OCI-LY7 (cell line): Measurements from ENCODE around the gene NFAM1. TPM values are rescaled to one million over a fixed set of nuclear protein-coding genes. Genes with fewer than 3 reads are reported as not detected.

Source experiments
- BruUV-seq: library from RNA; stranded (reverse); fragments of 400-500 nt; replicated peaks from 2 replicates; lab custom pipeline; 2021; lab: Mats Ljungman, UMichigan
- CTCF ChIA-PET: fragments of 300-600 bp; sonication (Branson Sonifier 250); formaldehyde crosslinking; loops from one replicate; lab custom pipeline; 2022; ENCODE audit warnings: antibody characterized with exemption; ENCODE audit not compliant: unreplicated experiment; lab: Charles Lee
- POLR2A ChIA-PET: fragments of 300-600 bp; sonication (Branson Sonifier 250); formaldehyde crosslinking; loops from one replicate; lab custom pipeline; 2022; ENCODE audit warnings: antibody characterized with exemption; lab: Charles Lee
- DNase-seq: peaks from one replicate; pipeline ENCODE4 v3.0.0-alpha.2; 2015; ENCODE audit warnings: low spot score
- H2AFZ ChIP-seq: fragments of 200-600 bp; sonication (generic), shearing (Covaris generic); 2 replicates; pipeline ENCODE4 v1.6.1; 2014; ENCODE audit warnings: mild to moderate bottlenecking, antibody characterized with exemption, low read length, moderate library complexity
- H3K27ac ChIP-seq: fragments of 200-600 bp; sonication (generic); 2 replicates; pipeline ENCODE4 v1.5.1; 2014; ENCODE audit warnings: mixed run types, low read depth, mild to moderate bottlenecking, moderate library complexity, low read length, inconsistent platforms; ENCODE audit not compliant: poor library complexity, severe bottlenecking
- H3K36me3 ChIP-seq: fragments of 200-600 bp; sonication (generic); 2 replicates; pipeline ENCODE4 v1.6.1; 2014; ENCODE audit warnings: mild to moderate bottlenecking, antibody characterized with exemption, low read length, moderate library complexity, mixed read lengths; ENCODE audit not compliant: insufficient read depth
- H3K4me1 ChIP-seq: fragments of 200-600 bp; sonication (generic); 2 replicates; pipeline ENCODE4 v1.5.1; 2014; ENCODE audit warnings: mild to moderate bottlenecking, low read length; ENCODE audit not compliant: insufficient read depth, poor library complexity, severe bottlenecking
- H3K4me2 ChIP-seq: fragments of 200-600 bp; sonication (generic); 2 replicates; pipeline ENCODE4 v1.6.1; 2014; ENCODE audit warnings: mild to moderate bottlenecking, low read length
- H3K4me3 ChIP-seq: fragments of 200-600 bp; sonication (generic); 2 replicates; pipeline ENCODE4 v1.5.1; 2014; ENCODE audit warnings: mild to moderate bottlenecking, low read depth, low read length; ENCODE audit not compliant: poor library complexity, severe bottlenecking
- H3K79me2 ChIP-seq: fragments of 200-600 bp; sonication (generic); 2 replicates; pipeline ENCODE4 v1.6.1; 2016; ENCODE audit warnings: low read depth, mild to moderate bottlenecking, low read length, moderate library complexity, mixed read lengths; ENCODE audit not compliant: insufficient read depth
- H3K9me2 ChIP-seq: fragments of 200-600 bp; sonication (generic); 2 replicates; pipeline ENCODE4 v1.6.1; 2016; ENCODE audit warnings: mild to moderate bottlenecking, low read length, mixed read lengths; ENCODE audit not compliant: insufficient read depth
- H3K9me3 ChIP-seq: fragments of 200-600 bp; sonication (generic); 2 replicates; pipeline ENCODE4 v1.6.1; 2014; ENCODE audit warnings: mild to moderate bottlenecking, mixed run types, low read length, mixed read lengths
- H4K20me1 ChIP-seq: fragments of 200-600 bp; sonication (generic); 2 replicates; pipeline ENCODE4 v1.6.1; 2014; ENCODE audit warnings: mild to moderate bottlenecking, antibody characterized with exemption, low read length, moderate library complexity, mixed read lengths; ENCODE audit not compliant: insufficient read depth
- EZH2phosphoT487 ChIP-seq: fragments of 200-600 bp; sonication (generic); IDR thresholded peaks from 2 replicates; pipeline ENCODE4 v1.6.1; 2018; ENCODE audit warnings: low read depth, borderline replicate concordance, mild to moderate bottlenecking, mixed run types, antibody characterized with exemption, low read length, moderate library complexity, mixed read lengths
- intact Hi-C: fragments of 100-400 bp; cut with micrococcal nuclease; formaldehyde crosslinking; loops from one replicate; pipeline ENCODE4 v1.10.0; 2022; ENCODE audit not compliant: unreplicated experiment
- total RNA-seq, 2 experiments: library from RNA; depleted of rRNA in 1 of 2; stranded (reverse); fragments of >200 nt in 1 of 2; shearing (Covaris generic) in 1 of 2; gene quantifications; 2 replicates each; pipeline ENCODE4 v1.2.3, GENCODE V29; 2014 to 2022
- TF ChIP-seq, protein P1 (sequence below): fragments of 200-600 bp; sonication (generic); conservative IDR thresholded peaks from 2 replicates; pipeline ENCODE4 v1.5.1; 2014; ENCODE audit warnings: mild to moderate bottlenecking, antibody characterized with exemption, low read length, moderate library complexity, mixed read lengths

NFAM1 gene
- total RNA-seq, 2 experiments from 2014 or later = 0.16 to 0.88 TPM

DNA sequence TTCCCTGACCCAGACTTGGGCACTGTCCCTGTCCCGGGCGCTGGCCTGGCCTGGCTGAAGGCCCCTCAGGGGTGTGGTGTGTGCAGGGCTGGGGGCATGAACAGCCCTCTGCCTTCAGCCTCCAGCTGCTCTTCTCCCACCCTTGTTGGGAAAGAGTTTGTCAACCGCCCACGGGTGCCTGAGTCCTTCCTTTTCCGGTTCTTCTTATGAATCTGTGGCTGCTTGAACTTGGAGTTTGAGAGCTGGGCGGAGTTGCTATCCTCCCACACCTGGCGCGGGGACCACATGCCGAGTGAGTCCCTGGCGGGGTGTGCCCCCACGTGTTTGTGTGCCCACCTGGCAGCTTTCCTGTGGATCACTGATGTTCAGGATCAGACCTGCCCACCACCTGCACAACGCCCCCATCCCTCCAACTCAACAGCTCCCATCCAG, 13.4 kb downstream of the NFAM1 start:
- no peak overlapping the region for H2AFZ ChIP-seq

DNA sequence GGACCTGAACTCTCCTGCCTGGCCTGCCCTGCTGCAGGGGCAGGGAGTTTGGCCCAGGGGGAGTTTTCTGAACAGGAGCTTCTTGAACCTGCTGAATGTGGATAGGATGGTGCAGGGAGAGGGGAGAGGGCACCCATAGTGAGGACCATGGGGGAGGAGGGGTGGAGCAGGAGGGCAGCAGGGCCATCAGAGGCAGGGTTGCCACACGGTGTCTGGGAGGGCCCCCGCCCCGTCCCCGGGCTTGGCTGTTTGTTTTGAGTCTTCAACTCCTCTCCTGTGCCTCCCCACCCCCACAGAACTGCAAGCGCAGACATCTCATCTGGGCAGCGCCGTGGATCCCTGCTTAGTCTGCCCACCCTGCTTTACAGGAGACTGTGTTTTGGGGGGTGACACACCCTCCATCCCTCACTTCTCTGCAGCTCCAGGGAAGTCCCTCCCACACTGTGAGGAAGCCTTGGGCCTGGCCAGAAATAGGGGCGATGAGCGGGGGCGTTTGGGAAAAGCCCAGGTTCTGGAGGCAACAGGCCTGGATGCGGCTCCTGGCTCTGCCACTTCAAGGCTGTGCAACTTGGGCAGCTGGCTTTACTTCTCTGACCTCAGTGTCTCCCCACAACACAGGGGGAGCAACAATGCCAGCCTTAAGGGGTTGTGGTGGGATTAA, 14.4 kb downstream of the NFAM1 start:
- no peaks in the 10 kb centered on the region for H3K4me1 ChIP-seq
- no TSS peak for BruUV-seq
- ChIA-PET CTCF (no interaction called here), POLR2A (interaction anchor here (0.6 to 1.1 kb wide), 2 partner anchors 11 to 260 kb away, joined by 3 to 5 read pairs; no protein-coding TSS in a partner anchor)
- H3K36me3 ChIP-seq = no peaks in the 10 kb centered on the region
- H3K9me2 ChIP-seq = no peaks in the 10 kb centered on the region
- H4K20me1 ChIP-seq = no peaks in the 10 kb centered on the region
- no peak overlapping the region for H3K4me2 ChIP-seq
- H3K9me3 ChIP-seq = no peaks in the 10 kb centered on the region
- no peak for DNase-seq
- TF ChIP-seq, protein P1, sequence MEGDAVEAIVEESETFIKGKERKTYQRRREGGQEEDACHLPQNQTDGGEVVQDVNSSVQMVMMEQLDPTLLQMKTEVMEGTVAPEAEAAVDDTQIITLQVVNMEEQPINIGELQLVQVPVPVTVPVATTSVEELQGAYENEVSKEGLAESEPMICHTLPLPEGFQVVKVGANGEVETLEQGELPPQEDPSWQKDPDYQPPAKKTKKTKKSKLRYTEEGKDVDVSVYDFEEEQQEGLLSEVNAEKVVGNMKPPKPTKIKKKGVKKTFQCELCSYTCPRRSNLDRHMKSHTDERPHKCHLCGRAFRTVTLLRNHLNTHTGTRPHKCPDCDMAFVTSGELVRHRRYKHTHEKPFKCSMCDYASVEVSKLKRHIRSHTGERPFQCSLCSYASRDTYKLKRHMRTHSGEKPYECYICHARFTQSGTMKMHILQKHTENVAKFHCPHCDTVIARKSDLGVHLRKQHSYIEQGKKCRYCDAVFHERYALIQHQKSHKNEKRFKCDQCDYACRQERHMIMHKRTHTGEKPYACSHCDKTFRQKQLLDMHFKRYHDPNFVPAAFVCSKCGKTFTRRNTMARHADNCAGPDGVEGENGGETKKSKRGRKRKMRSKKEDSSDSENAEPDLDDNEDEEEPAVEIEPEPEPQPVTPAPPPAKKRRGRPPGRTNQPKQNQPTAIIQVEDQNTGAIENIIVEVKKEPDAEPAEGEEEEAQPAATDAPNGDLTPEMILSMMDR = no peak
- no peak for TF ChIP-seq EZH2phosphoT487
- no peak overlapping the region for H3K4me3 ChIP-seq
- intact Hi-C loops = no loop called here
- no peak overlapping the region for H3K27ac ChIP-seq
- no peaks in the 10 kb centered on the region for H3K79me2 ChIP-seq
- H2AFZ ChIP-seq = no peak overlapping the region

More for the DNA sequence above, 13.4 kb downstream of the NFAM1 start:
- no peak for DNase-seq
- ChIA-PET CTCF (no interaction called here), POLR2A (interaction anchor here (1.1 kb wide), 1 partner anchor 10 kb away, joined by 3 read pairs; no protein-coding TSS in a partner anchor)
- BruUV-seq = no TSS peak
- TF ChIP-seq EZH2phosphoT487 = no peak
- TF ChIP-seq, protein P1 = no peak
- H4K20me1 ChIP-seq = no peaks in the 10 kb centered on the region
- no peak overlapping the region for H3K27ac ChIP-seq
- no peaks in the 10 kb centered on the region for H3K9me3 ChIP-seq
- intact Hi-C loops = no loop called here
- no peak overlapping the region for H3K4me3 ChIP-seq
- no peak overlapping the region for H3K4me2 ChIP-seq
- H3K9me2 ChIP-seq = no peaks in the 10 kb centered on the region
- H3K36me3 ChIP-seq = no peaks in the 10 kb centered on the region
- H3K79me2 ChIP-seq = no peaks in the 10 kb centered on the region
- no peaks in the 10 kb centered on the region for H3K4me1 ChIP-seq

DNA sequence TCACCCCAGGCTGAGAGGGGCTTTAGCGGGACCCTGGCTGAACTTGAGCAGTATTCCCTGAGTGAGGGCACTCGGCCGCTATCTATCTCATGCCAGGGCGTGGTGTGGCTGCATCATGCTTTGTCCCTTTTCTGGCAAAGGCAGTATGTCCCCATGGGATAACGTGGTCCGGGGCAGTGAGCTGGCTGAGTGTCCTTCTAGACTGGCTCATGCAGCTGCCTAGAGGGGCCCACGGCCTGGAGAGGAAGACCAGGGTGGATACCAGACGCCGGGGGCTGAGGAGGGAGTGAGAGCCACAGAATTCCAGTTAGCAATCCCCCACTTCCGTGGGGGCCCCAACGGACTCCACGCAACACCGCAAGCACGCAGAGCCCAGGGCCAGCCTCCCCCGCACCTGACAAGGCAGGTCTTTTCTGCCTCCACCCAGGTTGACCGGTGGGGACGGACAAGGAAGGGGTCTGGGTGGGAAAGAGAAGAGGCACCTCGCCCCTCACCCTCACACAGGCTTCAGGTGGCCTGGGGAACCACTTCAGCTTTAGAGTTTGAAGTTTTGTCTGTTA, 15.5 kb downstream of the NFAM1 start:
- H3K36me3 ChIP-seq = no peaks in the 10 kb centered on the region
- ChIA-PET CTCF (no interaction called here), POLR2A (no interaction called here)
- no peak overlapping the region for H3K4me2 ChIP-seq
- H3K27ac ChIP-seq = no peak overlapping the region
- intact Hi-C loops = no loop called here
- BruUV-seq = no TSS peak
- H4K20me1 ChIP-seq = no peaks in the 10 kb centered on the region
- H3K79me2 ChIP-seq = no peaks in the 10 kb centered on the region
- no peak for DNase-seq
- H2AFZ ChIP-seq = no peak overlapping the region
- H3K4me1 ChIP-seq = no peaks in the 10 kb centered on the region
- no peaks in the 10 kb centered on the region for H3K9me3 ChIP-seq
- H3K9me2 ChIP-seq = no peaks in the 10 kb centered on the region
- TF ChIP-seq, protein P1 = no peak
- no peak for TF ChIP-seq EZH2phosphoT487
- no peak overlapping the region for H3K4me3 ChIP-seq
